Medulla oblongata (tissue), 1 donor: Measurements from ENCODE around the gene MAP7D3.

Experiments used
- DNase-seq: peaks from one replicate; pipeline ENCODE4 v3.0.0-alpha.2; 2015; ENCODE audit errors: extremely low spot score

The MAP7D3 gene

DNA sequence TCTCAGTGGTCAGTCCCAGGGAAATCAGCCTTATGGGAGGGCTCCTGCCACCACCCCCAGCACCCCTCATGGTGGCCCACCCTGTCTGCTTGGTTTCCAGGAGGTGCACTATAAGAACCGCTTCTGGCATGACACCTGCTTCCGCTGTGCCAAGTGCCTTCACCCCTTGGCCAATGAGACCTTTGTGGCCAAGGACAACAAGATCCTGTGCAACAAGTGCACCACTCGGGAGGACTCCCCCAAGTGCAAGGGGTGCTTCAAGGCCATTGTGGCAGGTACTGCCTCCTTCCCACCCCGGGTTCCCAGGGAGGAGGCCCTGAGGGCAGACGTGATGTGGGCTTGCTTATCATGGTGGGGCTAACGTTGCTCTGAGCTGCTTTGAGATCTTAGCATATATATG is 44.3 kb downstream of the MAP7D3 start:
- DNase-seq, result no peak

DNA sequence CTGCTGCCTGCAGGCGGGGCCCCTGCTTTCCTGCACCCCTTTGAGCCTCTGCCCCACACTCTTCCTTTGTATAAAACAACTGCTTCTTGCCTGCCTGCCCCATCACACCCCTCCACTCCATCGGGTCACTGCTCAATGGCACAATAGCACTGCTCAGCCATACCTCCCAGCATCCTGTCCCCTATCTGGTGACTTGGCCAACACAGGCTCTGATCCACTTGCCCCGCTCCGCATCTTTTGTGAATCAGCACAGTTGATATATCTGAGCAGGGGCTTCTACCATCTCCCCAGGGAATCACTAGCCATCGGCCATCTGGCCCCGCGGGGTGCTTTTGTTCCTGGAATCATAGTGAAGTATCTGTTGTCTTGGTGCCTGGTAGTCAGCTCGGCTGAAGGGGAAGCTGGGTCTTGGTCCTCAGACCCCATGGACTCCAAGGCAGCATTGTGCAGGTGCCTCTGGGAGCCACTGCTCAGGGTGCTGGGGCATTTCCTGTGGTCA is 45.3 kb downstream of the MAP7D3 start:
- no peak for DNase-seq

DNA sequence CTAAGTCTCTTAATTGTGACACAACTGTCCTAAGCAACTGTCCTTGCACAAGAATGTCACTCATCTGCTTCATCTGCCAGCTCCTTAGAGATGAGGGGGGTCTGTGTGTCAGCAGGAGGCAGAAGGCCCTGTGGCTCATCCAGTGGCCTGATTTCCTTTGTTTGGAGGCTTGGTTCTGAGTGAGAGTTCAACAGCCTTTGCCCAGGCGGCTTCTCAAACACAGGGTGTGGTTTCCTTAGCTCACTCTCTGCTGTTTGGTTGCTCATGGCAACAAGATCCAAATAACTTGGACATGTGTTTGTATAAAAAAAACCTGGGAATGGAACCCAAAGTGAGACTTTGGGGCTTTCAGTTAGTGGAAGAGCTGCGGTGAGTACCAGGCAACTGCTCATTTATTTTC is 46.6 kb downstream of the MAP7D3 start:
- peak; percentile 23 for DNase-seq

DNA sequence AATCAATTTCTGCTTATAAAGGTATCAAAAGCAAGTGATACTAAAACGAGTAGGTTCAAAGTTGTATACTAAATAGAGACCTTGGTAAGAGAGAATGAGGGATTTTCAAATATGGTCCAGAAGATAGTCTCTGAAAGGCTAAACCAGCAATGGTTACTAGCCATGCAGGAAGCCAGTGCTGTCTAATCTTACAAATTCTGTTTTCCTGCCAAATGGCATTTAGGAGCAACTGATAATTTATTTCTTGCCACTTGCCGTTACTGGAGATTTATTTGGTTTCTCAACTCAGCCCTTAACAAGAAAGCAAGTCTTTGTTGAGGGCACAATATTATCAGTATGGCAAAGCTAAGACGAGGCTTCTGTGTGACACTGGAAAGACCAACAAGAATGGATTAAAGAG is 47.2 kb downstream of the MAP7D3 start:
- no peak for DNase-seq

DNA sequence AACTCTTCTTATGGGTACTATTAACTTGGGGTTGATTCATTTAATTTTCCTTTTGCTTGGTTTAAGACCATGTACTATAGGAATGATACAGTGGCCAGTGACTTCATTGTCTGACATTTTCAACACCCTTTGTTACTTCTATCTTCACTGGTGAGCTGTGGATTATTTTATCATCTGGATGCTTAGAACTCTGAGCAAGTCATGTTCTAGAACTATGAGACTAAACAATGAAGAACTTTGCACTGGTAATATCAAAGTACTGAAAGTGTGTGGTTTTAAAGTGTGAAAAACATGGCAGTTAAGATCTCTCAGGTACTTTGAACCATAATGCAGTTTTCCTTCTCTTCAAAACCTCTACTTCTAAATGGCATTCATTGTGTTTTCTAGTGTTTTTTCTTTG is 47.8 kb downstream of the MAP7D3 start:
- DNase-seq, result no peak

DNA sequence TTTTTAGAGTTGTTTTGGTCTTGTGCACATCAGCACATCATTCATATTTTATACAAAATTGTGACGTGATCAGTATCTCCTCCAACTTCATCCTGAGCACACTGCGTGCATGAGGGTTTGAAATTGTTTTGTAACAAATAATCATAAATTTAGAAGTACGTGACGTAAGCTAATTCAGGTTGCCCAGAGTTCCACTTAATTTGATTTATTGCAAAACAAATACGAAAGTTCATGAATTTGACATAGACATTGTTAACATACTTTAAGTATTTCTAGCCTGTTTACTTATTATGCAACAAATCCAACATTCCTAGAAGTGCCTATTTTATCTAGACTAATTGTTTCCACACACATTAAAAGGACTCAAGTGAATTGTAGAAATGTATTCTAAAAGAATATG is 48.3 kb downstream of the MAP7D3 start:
- DNase-seq, result no peak

DNA sequence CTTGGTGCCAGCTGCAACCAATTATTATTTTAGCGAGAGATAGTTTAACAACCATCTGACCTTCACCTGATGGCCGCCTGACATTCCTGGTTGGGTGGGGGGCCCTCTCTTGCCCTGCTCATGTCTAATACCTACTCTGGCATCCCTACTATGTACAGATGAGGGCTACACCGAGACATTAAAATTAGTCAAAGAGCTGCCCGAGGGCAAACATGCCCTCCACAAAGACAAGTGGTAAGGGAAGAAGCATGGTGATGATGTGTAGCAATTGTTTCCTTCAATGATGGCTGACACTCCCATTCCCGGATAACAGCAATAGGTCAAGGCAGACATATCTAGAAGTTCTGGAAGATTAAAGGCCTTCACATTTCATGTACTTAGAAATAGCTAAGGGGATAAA is 49.6 kb downstream of the MAP7D3 start:
- DNase-seq, result no peak

DNA sequence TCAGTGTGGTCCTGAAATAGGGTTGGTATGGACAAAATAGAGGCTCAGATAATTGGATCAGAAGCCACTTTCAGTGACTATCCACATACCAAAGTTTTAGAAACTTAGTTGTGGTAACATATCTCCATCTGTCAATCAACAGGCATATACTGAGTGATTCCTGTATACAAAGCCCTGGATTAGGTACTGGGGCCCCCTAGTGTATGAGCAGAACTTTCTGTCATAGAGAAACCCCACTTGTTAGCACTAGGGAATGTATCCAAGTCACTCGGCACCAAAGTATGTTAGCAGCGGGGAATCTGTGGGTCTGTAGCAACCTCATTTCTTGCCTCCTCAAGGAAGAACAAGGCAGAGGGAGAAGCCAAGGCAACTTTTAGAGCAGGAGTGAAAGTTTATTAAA is 50.7 kb downstream of the MAP7D3 start:
- DNase-seq, result no peak

DNA sequence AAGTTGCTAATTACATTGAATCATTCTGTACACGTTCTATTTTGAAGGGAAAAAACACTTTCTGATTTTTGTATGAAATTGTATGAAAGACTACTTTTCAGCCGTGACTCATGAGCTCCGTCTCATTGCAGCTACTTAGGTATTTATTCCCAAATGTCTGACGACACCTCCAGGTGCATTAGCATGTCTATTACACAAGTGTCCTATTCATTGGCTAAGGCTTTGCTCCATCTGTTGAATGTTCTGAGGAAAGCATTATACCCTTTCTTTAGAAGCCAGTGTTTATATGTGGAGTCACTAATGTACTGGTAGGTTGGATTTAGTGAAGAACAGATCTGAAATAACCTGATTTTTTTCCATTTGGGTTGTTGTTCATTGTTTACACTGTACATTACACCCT is 51.8 kb downstream of the MAP7D3 start:
- no peak for DNase-seq

DNA sequence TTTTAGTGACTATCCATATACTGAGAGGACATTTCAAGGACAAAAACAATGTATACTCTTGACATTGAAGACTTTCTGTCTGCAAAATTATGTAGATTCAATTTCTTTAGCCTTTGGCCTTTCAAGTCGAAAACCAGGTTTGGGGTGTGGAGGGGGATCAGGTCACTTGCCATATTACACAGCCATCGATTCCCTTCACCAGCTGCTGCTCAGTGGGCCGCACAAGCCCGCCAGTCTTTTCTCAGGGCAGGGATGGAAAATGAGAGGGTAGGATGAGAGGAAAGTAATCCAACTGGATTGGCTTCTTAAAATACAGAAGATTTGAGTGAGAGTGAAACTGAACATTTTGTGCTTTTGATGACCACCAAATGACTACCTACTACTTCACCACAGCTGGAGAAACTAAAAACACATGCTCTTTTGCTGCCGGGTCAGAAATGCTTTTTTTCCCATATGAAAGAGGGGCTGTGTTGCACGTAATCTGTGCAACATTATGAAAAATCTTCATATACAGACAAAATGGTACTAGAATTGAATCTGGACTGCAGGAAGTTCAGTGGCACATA is 52.4 kb downstream of the MAP7D3 start:
- DNase-seq, result no peak

DNA sequence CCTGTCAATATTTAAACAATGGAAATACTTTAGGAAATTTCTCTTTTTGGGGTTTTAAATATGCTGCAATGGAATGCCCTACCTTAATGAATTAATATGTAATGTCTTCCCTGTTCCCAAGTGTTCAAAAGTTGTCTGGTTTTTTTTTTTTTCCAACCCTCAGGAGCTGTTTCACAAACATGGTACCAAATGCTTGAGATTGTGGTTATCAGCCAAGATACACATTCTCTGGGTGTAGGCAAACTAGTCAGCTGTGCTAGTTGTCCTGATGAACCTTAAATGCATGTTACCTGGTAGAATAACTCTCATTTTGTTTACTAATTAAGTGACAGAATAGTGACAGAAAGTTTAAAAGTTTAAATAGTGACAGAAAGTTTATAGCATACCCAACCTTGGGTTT is 53.2 kb downstream of the MAP7D3 start:
- no peak for DNase-seq

DNA sequence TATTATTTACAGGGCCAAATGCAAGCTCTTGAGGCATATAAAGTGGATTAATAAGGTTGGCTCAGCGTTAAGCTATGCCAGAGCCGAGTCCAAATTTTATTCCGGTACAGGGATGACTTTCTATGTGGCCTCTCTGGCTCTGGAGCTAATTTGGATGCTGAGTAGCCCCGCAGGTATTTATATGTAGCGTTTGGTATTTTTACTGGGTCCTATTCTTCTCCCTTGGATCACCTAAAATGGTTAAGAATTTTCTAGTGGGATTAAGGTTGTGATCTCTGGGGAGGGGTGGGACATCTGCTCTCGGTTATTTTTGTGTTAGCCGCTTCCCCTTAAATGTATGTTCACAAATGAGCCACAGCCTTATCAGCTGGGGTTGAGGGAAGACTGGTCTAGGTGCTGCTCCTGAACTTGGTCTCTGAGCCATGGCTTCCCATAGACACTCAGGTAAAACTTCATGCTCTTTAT is 54.5 kb downstream of the MAP7D3 start:
- DNase-seq, result no peak

DNA sequence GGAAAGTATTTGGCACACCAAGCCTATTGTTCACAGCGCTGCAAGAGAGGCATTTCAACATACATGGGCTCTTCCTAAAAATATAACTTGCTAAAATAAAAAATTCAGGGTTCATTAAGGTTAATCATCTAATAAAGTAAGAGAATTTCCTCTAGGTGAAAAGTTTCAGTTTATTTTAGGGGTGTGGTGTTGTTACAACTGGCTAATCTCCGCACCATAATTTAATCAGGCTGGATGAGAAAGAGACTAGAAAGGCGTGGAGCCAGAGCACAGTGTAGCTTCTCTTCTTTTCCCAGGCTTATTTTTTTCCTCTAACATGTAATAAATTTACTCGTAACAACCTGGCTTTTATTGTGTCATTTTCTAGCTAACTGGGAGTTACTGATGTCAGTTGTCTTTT is 56.0 kb downstream of the MAP7D3 start:
- DNase-seq, result no peak

DNA sequence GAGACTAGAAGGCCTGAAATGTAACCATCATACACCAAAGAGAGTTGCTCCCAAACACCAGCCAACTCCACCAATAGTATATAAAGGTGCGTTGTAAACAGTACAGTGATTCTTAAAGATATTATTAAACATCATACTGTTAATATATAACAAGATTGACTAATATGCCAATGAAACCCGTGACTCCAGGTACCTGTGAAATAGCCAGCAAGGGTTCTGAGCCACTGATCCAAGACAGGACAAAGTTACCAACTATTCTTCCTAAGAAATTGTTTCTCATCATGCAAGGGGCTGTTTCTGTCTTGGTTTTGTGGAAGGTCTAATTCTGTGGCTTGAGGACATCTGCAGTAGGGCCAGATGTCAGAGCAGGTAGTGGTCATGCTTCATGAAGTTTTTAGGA is 56.7 kb downstream of the MAP7D3 start:
- no peak for DNase-seq

DNA sequence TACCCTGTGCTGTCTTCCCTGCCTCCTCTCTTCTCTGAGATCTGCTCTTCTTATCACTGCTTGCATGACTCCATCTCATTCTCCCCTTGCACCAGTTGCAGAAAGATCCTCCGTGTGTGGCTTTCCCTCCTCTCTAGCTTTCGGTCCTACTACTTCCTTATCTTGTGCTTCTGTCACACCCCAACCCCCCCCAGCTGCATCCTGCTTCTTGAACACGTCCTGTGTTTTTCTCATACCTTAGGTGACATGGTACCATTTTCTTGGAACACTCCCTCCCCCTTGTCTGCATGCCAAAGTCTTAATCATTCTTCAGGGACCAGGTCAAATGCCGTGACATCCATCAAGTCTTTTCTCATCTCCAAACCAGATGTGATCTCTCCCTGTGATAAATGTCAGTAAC is 57.4 kb downstream of the MAP7D3 start:
- no peak for DNase-seq

DNA sequence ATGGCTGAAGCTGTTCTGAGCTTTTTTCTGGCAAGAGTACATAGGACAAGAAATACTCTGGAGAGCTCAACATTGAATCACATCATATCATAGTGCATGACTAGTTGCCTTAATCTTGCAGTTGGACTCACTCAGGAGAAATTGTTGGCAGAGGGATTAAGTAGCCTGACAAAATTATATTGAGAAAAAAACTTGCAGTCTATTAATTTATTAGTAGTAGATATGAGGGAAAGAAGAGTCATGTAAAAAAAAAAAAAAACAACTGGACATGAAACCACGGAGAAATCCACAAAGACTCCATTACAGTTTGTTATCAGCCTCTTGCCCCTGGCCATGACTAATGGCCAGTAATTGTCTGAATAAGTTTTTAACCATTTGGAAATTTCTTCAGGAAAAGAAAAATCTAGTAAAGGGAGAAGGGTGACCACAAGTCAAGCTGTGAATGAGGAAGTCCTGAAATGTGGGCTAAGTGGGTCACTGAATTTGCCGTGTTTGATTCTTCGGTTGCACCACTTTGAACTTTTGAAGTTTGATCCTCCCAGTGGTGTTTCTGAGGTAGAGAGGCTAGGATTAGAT is 58.3 kb downstream of the MAP7D3 start:
- DNase-seq, result no peak

DNA sequence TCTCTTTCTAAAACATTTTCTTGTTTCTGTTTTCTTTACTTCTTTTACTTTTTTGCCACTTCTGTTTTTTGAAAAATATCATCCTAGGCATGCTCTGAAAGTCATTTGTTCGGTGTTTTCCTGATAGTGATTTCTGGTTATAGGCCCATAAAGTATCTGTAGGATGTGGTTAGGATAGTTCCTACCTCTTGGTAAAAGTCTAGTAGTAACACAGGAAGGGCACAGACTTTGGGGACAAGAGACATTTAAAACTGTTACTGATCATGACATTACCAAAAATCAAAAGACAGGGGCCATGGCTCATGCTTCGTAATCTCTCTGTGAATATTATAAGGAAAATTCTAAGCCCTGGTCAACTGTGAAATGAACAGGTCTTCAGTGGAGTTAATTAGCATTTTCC is 59.1 kb downstream of the MAP7D3 start:
- DNase-seq, result no peak

DNA sequence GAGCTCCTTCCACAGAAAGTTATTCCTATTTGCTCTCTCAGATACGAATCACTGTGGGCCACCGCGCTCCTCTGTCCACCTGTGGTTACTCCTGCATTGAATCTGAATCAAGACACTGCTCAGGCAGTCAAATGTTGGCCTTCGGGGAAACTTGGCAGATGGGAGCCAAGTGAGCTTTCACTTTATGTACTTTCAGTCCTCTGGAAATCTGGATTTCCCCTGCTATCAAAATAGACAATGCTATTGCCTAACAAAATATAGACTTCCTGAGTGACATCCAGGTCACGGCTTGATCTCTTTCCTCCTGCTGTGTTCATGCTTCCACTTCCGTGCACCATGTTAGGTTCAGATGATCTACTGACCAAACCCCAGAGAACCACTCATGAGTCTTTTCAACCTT is 60.0 kb downstream of the MAP7D3 start:
- DNase-seq, result no peak

DNA sequence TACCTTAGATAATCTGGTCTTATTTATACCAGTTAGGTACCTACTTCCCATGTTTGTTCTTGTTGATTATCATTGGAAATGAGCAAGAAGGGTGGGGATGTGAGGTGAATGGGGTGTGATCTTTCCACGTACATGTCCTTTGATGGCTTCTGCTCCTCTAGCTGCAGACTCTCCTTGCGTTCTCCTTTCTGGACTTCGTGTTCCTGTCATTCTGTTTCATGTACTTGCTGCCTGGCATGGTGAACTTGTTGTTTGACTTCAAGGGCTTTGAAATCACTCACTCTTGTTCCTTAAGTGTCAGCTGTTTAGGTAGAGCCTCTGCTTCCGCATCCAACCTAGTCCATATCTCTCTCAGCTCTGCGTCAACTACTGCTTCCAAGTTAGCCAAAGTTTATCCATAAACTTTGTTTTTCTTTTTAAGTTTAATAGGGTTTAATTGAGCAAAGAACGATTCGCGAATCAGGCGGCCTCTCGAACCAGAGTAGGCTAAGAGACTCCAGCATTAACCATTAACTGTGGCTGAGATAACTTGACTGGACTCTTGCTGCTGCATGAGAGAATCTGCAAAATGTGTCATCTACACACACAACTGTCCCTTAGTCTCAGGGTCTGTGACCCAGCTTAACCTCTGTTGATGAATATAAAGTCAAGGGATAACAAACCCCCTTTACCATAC is 61.0 kb downstream of the MAP7D3 start:
- no peak for DNase-seq

DNA sequence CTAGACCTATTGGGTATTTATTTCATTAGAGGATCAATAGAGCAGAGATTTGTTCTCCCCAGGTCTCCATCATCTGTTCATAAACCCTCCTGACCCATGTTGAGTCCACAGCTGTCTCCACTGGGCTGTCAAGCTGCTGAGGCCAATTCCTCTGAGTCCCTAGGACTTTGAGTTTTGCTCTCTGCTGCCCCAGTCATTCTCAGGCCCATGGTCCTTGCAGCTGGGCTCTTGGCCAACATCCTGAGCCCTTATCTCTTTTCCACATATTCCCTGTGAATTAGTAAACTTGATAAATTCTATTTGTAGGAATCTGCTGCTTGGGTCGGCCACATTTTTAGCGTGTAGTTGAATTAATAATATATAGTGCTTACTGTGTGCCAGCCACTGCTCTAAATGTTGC is 62.0 kb downstream of the MAP7D3 start:
- DNase-seq, result no peak

DNA sequence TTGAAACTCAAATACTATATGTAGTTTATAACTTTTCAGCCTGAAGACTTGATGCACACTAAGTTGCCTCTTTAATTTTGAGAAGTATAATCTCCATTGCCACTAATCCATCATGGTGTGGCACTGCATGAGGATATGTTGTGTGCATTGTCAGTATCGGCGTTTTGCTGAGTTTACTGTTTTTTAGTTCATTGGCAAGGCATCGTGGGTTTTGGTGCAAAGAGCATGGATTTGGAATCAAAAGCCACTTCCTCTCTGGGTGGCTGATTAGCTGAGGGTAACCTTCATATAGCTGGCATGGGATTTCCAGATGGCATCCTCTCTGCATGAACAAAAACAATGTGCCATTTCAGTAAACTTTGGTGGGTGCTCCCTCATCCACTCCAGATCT is 65.2 kb downstream of the MAP7D3 start:
- DNase-seq, result no peak

DNA sequence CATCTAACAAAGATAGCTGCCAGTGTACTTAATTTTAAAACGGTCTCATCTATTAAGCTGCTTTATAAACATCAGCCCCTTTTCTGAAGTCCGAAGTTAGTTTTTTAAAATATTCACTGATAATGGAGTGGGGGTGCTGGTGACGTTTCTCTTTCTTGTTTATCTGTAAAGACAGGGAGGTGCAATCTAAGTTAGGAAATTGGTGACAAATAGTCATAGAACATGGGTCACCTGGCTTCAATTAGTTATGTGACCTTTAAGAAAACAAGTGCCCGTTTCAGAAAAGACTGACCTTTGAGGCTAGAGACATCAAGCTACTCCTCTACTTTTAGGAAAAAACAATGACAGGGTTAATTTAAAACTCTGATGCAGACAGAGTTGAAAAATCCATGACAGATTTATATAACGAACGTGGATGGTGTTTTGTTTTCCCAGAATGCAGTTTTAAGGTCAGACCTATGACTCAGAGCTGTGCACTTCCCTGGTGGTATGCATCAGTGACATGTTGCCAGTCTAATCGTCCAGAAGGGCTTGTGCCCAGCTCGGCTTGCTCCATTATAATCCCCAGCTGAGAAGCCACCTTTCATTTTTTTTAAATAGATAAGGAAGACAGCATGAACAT is 65.7 kb downstream of the MAP7D3 start:
- DNase-seq, result no peak

DNA sequence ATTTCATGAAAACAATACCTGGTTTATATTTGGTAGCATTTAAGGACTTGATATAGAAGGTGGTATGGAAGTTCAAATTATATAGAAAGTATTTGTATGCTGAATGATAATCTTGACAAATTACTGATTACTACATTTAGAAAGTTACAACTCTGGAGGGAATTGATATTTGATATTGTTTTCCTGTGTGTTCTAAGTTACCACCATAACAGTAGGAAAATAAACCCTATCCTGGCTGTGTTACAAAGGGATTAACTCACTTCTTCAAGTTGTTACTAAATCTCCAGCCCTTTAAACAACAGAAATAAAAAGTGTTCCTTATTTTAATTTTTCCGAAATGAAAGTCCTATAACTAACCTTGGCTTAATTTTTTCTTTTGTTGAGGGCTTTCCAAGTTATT is 67.3 kb downstream of the MAP7D3 start:
- no peak for DNase-seq
